HG03378 (cell line): ENCODE results near the gene AHSP.
A peak's percentile ranks its signal among the peaks of the same experiment; 100 is the strongest.
"Not testable (repeated sequence)": the region's sequence is repeated elsewhere in the genome, so short reads cannot be mapped to it uniquely, and the experiment has no call there.

Source experiments
- ATAC-seq: cut with Tn5 transposase; IDR thresholded peaks from one replicate; pipeline ENCODE4 v1.9.1; 2021; ENCODE audit warnings: mild to moderate bottlenecking, moderate library complexity; ENCODE audit not compliant: unreplicated experiment

AHSP gene, protein sequence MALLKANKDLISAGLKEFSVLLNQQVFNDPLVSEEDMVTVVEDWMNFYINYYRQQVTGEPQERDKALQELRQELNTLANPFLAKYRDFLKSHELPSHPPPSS

GRCh38 chr16:31527734-31528274 lies at the start of gene AHSP:
AHSP (plus strand) TSS chr16:31527900; CDS start chr16:31528140, 240 bp downstream.
- ATAC-seq, result no peak

GRCh38 chr16:31478956-31479355 lies 48.7 kb upstream of the AHSP start:
- no peak for ATAC-seq

DNA sequence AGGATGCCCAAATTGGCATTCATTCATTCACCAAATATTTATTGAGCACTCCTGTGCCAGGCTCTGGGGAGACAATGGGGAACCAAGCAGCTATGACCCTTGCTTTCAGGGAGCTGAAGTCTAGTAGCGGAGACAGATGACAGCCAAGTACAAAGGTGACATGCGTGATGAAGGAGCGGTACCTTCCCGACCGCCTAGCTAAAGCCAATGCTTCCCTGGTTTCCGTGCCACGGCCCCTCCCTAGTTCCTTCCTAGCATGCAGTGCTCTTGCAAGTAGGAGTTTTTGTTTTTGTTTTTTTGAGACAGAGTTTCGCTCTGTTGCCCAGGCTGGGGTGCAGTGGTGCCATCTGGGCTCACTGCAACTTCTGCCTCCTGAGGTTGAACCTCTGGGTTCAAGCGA lies 47.9 kb upstream of the AHSP start:
- no peak for ATAC-seq

- no peak for ATAC-seq
Observed at GRCh38 chr16:31480851-31481536, 46.7 kb upstream of the AHSP start.

- ATAC-seq, result no peak
Observed at GRCh38 chr16:31483081-31483480, 44.6 kb upstream of the AHSP start, which contains the start of gene SLC5A2. SLC5A2 (plus strand) TSS chr16:31483123; CDS start chr16:31483137, 14 bp downstream.

- not testable (repeated sequence) for ATAC-seq
Observed at GRCh38 chr16:31484048-31484447, 43.7 kb upstream of the AHSP start.

DNA sequence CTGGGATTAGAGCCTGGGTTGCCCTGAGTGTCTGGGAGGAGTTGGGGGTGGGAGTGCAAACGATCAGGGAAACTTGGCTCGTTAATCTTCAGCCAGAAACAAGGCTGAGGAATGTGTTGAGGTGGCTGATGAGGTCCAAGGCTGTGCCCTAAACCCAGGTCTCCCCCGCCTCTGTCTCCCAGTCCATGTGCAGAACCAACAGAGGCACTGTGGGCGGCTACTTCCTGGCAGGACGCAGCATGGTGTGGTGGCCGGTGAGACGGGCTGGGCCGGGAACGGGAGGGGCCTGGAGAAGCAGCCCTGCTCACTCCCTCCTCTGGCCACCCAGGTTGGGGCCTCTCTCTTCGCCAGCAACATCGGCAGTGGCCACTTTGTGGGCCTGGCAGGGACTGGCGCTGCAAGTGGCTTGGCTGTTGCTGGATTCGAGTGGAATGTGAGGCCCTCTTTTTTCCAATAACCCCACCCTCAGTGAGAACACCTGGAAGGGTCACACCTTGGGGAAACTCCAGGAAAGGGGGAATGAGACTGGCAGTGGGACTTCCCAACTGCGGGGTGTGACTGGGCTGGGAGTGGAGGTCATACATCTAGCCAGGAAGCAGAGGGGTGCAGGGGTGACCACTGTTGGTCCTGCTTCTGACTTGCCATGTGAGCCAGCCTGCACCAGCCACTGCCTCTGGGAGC lies 43.1 kb upstream of the AHSP start:
- no peak for ATAC-seq

- ATAC-seq, result no peak
Observed at GRCh38 chr16:31485571-31485970, 42.1 kb upstream of the AHSP start.

- no peak for ATAC-seq
Observed at GRCh38 chr16:31486045-31486444, 41.7 kb upstream of the AHSP start.

DNA sequence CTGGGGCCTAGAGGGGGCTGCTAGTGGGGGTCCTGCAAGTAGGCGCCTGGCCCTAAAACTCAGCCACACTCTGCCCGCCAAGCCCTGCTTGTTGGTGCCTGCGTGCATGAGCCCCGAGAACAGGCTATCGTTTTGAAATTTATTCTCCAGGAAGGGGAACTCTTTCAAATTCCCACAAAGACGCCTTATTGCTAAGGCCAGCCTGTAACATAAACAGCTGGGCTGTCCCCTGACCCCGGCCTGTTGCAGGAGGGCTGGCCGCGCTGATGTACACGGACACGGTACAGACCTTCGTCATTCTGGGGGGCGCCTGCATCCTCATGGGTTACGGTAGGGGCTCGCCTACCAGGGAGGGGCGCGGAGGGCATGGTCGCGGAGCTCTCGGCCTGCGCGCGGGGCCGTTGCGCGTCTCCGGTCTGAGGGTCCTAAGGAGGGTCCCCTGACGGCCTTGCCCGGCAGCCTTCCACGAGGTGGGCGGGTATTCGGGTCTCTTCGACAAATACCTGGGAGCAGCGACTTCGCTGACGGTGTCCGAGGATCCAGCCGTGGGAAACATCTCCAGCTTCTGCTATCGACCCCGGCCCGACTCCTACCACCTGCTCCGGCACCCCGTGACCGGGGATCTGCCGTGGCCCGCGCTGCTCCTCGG lies 40.5 kb upstream of the AHSP start:
- no peak for ATAC-seq

DNA sequence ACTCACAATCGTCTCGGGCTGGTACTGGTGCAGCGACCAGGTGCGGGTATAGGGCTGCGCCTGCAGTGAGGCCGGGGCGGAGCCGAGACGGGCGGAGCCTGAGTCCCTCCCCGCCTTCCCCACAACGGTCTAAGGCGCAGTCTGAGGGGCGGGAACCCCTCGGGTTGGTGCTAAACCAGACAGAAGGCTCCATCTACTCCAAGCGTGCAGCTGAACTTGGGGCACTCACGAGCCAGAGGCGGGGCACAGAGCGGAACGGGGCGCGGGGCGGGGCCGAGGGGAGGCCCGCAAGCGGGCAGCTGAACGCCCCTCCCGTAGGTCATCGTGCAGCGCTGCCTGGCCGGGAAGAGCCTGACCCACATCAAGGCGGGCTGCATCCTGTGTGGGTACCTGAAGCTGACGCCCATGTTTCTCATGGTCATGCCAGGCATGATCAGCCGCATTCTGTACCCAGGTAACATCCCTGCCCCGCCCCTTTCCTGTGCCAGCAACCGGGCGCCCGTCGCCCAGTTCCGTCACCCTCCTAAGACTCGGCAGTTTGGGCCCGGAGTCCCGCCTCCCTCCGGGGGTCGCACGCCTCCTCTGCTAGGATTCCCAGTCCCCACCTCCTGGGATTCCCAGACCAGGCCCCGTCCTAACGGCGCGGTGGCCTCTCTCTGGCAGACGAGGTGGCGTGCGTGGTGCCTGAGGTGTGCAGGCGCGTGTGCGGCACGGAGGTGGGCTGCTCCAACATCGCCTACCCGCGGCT lies 39.8 kb upstream of the AHSP start:
- peak; percentile 68 for ATAC-seq

GRCh38 chr16:31488468-31489297 lies 39.0 kb upstream of the AHSP start:
- no peak for ATAC-seq

GRCh38 chr16:31489298-31489564 lies 38.5 kb upstream of the AHSP start:
- no peak for ATAC-seq

- no peak for ATAC-seq
Observed at GRCh38 chr16:31489616-31490584, 37.8 kb upstream of the AHSP start.

DNA sequence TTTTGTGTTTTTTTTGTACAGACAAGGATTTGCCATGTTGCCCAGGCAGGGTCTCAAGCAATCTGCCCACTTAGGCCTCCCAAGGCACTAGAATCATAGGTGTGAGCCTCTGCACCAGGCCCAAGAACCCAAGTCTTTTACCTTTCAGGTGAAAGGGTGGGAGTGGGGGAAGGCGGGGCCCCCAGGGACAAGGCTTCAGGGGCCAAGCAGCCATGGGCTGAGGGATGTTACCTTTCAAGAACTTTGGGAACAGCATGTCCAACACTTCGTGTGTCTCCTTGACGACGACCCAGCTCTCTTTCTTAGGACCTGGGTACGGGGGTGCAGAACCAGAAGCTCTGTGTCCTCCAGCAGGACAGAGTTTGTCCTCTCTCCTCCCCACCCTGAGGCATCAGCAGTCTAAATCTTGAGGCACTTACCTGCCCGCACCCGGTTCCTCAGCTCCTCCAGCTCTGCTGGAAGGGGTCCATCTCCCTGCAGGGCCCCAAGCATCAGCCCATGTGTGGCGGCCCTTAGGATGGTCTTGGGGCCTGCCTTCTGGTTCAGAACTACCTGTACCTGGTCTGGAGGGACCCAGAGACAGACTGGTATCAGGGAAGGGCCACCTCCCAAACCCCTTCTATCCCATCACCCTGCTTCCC lies 35.8 kb upstream of the AHSP start:
- ATAC-seq, result no peak

DNA sequence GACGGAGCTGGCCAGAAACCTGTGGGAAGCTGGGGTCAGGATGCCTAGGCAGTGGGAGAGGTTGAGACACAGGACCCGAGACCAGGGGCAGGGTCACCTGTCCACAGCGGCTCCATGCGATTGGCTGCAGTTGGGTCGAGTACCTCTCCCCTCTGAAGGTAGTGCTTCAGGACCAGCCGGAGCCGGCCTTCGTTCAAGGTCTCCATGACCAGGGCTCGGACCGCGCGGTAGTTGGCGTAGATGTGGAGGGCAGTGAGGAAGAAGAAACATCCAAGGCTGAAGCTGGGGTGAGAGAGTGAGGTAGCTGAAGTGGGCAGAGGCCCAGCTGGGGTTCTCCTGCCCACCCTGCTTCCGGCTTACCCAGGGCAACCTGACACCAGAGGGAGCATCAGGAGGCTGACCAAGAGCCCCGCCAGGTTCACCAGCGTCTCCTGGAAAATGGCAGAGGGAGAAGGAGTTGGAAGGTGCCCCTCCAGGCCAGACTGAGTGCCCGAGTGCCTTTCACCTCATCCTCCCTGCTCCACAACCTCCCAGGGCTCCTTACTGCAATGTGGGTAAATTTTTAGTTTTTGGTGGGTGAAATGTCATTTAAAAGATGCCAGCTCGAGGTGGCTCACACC lies 34.1 kb upstream of the AHSP start:
- ATAC-seq, result no peak

DNA sequence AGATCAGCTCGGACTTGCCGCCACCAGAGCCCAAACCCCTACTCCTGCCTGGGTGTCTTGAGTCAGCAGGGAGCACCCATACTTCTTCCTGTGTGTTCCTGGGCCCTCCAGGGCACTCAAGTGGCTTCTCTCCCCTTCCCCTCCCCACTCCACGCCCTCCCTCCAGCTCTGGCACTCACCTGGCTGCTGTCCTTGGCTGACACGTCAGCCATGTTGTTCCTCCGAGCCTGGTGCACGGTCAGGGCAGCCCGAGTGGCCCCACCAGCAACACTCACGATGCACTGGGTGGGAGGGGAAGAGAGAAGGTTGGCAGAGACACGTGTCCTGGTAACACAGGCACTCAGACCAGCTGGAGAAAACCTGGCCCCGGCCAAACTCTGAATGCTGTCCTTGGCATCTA lies 31.0 kb upstream of the AHSP start:
- ATAC-seq, result no peak

- ATAC-seq, result no peak
Observed at GRCh38 chr16:31498493-31498892, 29.2 kb upstream of the AHSP start.
